ENCODE measurements around the gene TIAM1. TPM values are rescaled to one million over a fixed set of nuclear protein-coding genes. Genes with fewer than 3 reads are reported as not detected.

TIAM1 gene
- polyA plus RNA-seq, 4 donors = 9.4 to 17.1 (median 13.3) TPM

- no peak for DNase-seq (ENCODE audit: low read depth in 4 of 4, low spot score in 2 of 4)
These were observed 53.3 kb downstream of the TIAM1 start for GRCh38 chr21:31290765-31291164.

- no peak for DNase-seq (ENCODE audit: low read depth in 4 of 4, low spot score in 2 of 4)
These were observed 54.4 kb downstream of the TIAM1 start for GRCh38 chr21:31289702-31290101.

GRCh38 chr21:31288191-31288590 is 55.9 kb downstream of the TIAM1 start:
- DNase-seq (ENCODE audit: low read depth in 4 of 4, low spot score in 2 of 4) = no peak

GRCh38 chr21:31287201-31287600 is 56.9 kb downstream of the TIAM1 start:
- no peak for DNase-seq (ENCODE audit: low read depth in 4 of 4, low spot score in 2 of 4)

GRCh38 chr21:31286621-31287020 is 57.4 kb downstream of the TIAM1 start:
- DNase-seq (ENCODE audit: low read depth in 4 of 4, low spot score in 2 of 4) = no peak

- DNase-seq (ENCODE audit: low read depth in 4 of 4, low spot score in 2 of 4) = no peak
These were observed 59.2 kb downstream of the TIAM1 start for GRCh38 chr21:31284797-31285397.

GRCh38 chr21:31283025-31283424 is 61.0 kb downstream of the TIAM1 start:
- no peak for DNase-seq (ENCODE audit: low read depth in 4 of 4, low spot score in 2 of 4)

- DNase-seq (ENCODE audit: low read depth in 4 of 4, low spot score in 2 of 4) = no peak
These were observed 61.9 kb downstream of the TIAM1 start for GRCh38 chr21:31282095-31282709.

GRCh38 chr21:31281561-31281960 is 62.5 kb downstream of the TIAM1 start:
- DNase-seq (ENCODE audit: low read depth in 4 of 4, low spot score in 2 of 4) = no peak

GRCh38 chr21:31279986-31280385 is 64.1 kb downstream of the TIAM1 start:
- DNase-seq (ENCODE audit: low read depth in 4 of 4, low spot score in 2 of 4) = no peak

- DNase-seq (ENCODE audit: low read depth in 4 of 4, low spot score in 2 of 4) = no peak
These were observed 64.8 kb downstream of the TIAM1 start for GRCh38 chr21:31279214-31279613.

- no peak for DNase-seq (ENCODE audit: low read depth in 4 of 4, low spot score in 2 of 4)
These were observed 65.4 kb downstream of the TIAM1 start for GRCh38 chr21:31278511-31279130.

- DNase-seq (ENCODE audit: low read depth in 4 of 4, low spot score in 2 of 4) = no peak
These were observed 67.4 kb downstream of the TIAM1 start for GRCh38 chr21:31276663-31277062.

- no peak for DNase-seq (ENCODE audit: low read depth in 4 of 4, low spot score in 2 of 4)
These were observed 68.2 kb downstream of the TIAM1 start for GRCh38 chr21:31275901-31276300.

GRCh38 chr21:31273278-31273677 is 70.8 kb downstream of the TIAM1 start:
- DNase-seq (ENCODE audit: low read depth in 4 of 4, low spot score in 2 of 4) = no peak

GRCh38 chr21:31268090-31268489 is 76.0 kb downstream of the TIAM1 start:
- DNase-seq (ENCODE audit: low read depth in 4 of 4, low spot score in 2 of 4) = no peak

- no peak for DNase-seq (ENCODE audit: low read depth in 4 of 4, low spot score in 2 of 4)
These were observed 76.4 kb downstream of the TIAM1 start for GRCh38 chr21:31267644-31268043.

- no peak for DNase-seq (ENCODE audit: low read depth in 4 of 4, low spot score in 2 of 4)
These were observed 77.8 kb downstream of the TIAM1 start for GRCh38 chr21:31266241-31266640.

GRCh38 chr21:31265366-31266013 is 78.6 kb downstream of the TIAM1 start:
- DNase-seq (ENCODE audit: low read depth in 4 of 4, low spot score in 2 of 4) = no peak

- no peak for DNase-seq (ENCODE audit: low read depth in 4 of 4, low spot score in 2 of 4)
These were observed 79.5 kb downstream of the TIAM1 start for GRCh38 chr21:31264574-31264973.

GRCh38 chr21:31262728-31263127 is 81.3 kb downstream of the TIAM1 start:
- no peak for DNase-seq (ENCODE audit: low read depth in 4 of 4, low spot score in 2 of 4)

GRCh38 chr21:31261759-31262158 is 82.3 kb downstream of the TIAM1 start:
- no peak for DNase-seq (ENCODE audit: low read depth in 4 of 4, low spot score in 2 of 4)
